ENCODE results near the gene ITPRID2. TPM values are rescaled to one million over a fixed set of nuclear protein-coding genes. Genes with fewer than 3 reads are reported as not detected.

Gene ITPRID2
- 122 TPM for total RNA-seq

- DNase-seq: peak; percentile 62
These were observed at the start of gene ITPRID2 for GRCh38 chr2:181891258-181891965. ITPRID2 (plus strand) TSS chr2:181891730; CDS start chr2:181892067, 337 bp downstream.

GRCh38 chr2:181844551-181845290 is 46.8 kb upstream of the ITPRID2 start:
- no peak for DNase-seq

GRCh38 chr2:181846399-181847197 is 44.9 kb upstream of the ITPRID2 start:
- DNase-seq: no peak

DNA sequence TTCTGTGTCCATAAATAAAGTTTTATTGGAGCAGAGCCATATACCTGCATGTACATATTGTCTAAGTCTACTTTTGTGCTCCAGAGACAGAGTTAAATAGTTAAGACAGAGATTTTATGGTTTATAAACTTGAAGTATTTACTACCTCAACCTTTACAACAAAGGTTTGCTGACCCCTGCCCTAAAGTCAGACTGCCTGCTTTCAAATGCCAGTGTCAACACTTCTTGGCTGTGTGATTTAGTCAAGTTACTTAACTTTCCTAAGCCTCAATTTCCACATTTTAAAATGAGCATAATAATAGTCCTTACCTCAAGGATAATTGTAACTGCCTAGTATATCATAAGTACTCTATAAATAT is 44.4 kb upstream of the ITPRID2 start:
- DNase-seq: no peak

DNA sequence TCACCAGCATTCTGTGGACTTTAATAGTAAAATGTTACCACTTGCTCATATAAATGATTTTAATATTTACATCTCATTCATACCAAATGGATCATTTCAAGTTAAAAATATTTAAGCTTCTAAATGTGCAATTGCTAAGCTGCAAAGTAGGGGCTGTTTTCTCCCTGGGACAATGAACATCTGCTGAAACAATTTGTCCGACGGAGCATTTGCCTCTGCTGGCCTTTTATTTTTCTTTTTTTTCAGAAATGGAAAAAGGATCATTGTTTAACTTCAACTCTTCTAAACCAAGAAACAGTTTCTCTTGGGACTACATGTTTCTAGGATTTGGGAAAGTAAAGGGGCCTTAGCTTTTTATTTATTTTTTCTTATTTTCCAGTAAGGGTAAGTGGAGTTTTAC is 43.8 kb upstream of the ITPRID2 start:
- DNase-seq: no peak

DNA sequence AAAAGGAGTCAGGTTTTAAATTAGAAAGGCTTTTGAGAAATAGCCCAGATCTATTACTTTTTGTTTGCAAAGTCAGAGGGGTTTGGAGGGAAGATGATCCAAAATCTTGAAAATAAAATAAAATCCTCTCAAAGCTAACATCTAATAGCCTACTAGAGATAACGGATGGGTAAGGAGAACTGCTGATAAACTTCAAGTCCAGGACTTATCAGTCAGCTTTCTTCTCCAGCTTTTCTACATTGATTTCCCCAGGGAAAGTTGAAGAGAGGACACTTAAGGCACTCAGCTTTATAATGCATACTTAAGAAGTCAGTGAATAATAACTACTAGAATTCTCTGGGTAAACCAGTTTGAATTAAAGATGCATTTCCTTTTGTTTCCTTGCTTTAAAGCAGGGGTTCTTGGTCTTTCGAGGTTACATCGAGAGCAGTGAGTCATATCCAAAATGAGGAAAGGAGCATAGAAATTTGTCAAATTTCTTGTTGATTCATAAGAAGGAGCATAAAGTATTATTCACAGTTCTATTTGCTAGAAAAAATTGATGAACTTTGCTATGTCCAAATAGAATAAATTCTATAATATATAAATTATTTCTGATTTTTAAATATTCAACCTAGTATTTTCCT is 43.2 kb upstream of the ITPRID2 start:
- no peak for DNase-seq

GRCh38 chr2:181849601-181850000 is 41.9 kb upstream of the ITPRID2 start:
- DNase-seq: no peak

DNA sequence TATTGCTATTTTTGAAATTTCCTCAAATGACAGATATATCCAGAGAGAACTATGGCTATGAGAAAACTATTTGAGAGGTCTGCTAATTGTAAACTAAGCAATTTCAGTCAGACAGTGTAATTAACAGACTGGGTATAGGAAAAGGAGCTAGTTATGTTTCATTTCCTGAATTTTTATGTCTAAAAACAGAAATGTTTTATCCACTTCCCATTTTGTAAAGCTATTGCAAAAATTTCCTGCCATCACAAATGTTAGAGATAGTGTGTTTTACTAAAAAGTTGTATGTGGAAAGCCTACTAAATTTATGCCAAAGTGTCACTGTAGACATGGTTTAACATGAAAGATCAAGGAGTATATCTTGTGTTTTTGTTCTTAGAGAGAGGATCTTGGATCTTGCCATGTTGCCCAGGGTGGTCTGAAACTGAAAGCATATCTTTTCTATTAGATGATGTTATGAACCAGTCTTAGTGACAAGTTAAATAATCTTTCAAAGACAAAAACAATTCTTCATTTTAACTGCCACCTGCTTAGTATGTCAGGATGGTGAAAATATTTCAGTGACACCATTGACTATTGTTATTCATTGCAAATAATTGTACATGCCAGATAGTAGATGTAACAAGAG is 40.5 kb upstream of the ITPRID2 start:
- no peak for DNase-seq

- DNase-seq: no peak
These were observed 39.8 kb upstream of the ITPRID2 start for GRCh38 chr2:181851726-181852125.

- DNase-seq: no peak
These were observed 37.8 kb upstream of the ITPRID2 start for GRCh38 chr2:181853696-181854095.

- DNase-seq: no peak
These were observed 34.0 kb upstream of the ITPRID2 start for GRCh38 chr2:181857483-181857882.

DNA sequence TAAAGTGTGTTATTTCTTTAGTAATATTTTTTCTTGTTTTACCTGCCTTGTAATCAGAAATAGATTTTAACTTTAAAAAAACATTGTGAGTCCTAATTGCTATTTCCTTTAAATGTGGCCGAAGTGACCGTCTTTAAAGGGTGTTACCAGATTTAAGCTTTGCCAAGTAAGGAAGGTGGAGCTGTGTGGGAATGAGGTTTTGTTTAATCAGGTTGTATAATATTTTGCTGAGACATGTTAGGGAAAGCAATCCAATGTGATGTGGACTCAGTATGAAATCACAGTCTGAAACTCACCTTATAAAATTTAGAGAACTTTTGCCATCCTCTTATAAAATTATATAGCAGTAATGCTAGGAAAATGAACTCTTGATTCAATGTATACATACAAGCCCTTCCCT is 32.9 kb upstream of the ITPRID2 start:
- DNase-seq: no peak

GRCh38 chr2:181859123-181859522 is 32.4 kb upstream of the ITPRID2 start:
- no peak for DNase-seq

DNA sequence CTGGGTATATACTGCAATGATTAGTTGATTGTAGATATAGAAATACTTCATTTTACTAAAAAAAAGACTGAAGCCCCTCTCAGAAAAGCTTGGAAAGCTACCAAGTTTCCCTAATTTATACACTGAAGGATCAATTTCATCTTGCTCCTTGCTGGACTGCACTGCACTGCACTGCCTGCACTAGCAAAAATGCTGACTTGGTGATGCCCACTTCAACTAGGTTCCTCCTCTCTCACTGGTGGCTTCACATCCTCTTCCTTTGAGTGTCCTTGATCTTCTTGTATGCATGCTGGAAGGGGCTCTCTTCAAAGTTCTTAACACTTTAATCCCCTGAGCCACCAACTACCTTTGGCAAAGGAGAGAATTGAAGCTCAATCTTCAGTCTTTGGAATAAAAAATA is 31.7 kb upstream of the ITPRID2 start:
- DNase-seq: no peak

GRCh38 chr2:181861379-181861778 is 30.2 kb upstream of the ITPRID2 start:
- no peak for DNase-seq

DNA sequence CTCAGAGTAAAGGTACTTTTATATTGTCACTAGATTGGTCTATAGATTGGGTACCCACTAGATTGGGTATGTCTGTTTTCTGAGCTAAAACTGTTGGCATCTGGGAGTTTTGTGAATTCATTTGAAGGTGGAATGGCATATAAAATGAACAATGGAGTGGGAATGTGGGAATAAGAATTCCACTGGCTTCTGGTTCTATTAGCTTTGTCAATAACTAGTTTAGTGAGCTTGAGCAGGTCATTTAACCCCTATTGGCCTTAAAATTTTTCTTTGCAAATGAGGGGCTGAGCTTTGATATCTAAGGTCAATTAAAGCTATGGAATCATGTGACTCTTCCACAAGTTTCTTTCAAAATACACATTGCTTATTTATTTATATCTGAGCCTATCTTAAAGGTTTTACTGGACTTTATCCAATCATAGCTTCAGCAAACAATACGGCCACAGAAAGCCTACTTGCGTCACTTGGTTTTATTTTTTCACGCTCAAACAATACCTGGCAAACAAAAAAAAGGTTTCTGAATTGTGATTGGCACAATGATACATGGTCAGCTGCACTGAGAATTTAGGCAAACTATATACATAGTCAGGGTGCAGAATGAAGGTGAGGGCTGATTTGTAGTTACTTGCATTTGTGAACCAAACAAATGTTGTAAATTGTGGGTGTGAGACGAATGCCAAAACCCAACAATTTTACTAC is 28.8 kb upstream of the ITPRID2 start:
- no peak for DNase-seq

DNA sequence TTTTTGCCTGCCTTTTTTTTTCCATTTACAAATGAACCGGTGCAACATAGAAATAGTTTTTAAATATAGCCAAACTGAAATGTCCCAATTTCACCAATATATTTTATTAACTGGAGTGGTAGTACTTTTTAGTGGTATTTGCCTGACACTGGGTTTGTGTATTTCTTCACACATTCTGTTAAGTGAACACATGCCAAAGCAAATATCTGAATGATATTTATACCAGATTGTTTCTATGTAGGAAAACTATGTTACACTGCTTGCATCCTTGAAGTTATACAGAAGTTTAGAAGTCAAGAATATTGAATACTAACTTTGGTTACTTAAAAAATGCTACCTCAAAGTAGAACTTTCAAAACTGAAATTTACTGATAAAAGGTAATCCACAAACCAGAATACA is 19.4 kb upstream of the ITPRID2 start:
- DNase-seq: no peak

DNA sequence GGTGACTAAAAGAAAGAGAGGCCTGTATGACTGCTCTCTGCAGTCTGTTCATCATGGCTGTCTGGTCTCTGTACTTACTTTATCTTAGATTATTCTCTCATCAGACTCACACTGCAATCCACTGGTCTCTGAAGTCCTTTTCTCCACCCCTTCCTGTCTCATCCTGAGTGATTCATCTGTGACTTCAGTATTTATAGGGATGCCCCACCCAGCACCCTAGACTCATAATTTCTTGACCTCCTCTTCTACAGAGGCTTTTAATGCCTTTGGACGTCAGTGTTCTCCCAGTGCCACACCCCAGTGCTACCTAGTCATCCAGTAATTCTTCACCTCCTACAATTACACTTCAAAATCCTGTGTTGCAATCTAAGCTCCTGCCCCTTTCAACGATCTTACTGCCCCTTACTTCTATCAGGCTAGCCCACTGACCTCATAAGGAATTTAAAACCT is 14.9 kb upstream of the ITPRID2 start:
- no peak for DNase-seq

DNA sequence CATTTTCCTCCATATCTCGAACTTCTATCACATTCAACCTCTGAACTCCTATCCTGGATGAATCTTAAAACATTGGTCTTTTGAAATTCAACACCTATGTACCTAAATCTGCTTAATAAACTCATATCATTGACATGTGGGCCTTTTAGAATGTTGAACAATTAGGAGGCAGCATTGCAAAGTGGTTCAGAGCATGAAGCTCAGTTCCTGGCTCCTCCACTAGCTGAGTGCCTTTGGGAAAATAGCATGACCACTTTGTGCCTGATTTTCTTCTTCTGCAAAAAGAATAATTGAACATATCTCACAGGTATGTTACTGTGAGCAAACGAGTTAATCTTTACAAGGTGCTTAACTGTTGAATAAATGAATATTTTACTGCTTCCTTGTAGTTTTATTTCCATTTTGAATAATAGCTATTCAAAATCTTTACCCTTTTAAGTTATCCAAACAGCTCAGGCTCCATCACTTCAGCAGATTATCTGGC is 14.3 kb upstream of the ITPRID2 start:
- DNase-seq: no peak

DNA sequence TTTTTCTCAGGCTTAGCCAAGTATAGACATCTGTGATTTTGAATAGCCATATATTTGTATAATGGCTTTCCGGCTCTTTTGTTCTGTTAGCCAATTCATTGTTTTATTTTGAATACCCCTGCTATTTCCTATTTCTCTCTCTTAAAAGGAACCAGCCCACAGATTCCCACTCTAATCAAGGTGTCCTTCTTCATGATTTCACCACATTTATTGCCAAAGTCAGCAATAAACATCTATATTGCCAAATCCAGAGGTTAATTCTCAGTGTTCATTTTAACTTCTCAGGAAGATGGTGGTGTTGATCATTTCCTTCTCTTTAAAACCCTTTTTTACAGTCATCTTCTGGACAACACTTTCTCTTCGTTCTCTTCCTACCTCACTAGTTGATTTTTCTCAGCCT is 13.1 kb upstream of the ITPRID2 start:
- DNase-seq: no peak

DNA sequence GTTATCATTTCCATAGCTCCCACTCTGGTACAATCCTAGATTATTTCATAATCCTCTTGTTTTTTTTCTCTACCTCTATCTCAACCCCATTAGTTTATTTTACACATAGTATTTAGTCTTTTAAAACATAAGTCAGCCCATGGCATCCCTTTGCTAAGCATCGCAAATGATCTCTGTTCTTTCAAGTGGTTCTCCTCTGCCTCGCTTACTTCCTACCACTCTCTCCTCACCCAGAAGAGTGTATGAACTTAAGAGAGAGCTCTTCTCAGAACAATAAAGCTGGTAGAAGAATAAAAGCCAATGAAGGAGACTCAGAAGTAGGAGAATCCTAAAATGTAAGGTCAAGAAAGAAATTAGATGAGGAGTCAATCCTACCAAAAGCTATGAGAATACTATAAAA is 12.2 kb upstream of the ITPRID2 start:
- no peak for DNase-seq
